GM12873 (cell line): ENCODE measurements around the gene LETM1.

Experiments used
- TF ChIP-seq, protein P1 (sequence below): IDR thresholded peaks from 2 replicates; pipeline ENCODE4 v1.5.1; 2012; ENCODE audit warnings: low read depth, mild to moderate bottlenecking, moderate library complexity, low read length, control low read depth; ENCODE audit not compliant: insufficient read depth; ENCODE audit errors: missing control alignments

The LETM1 gene

GRCh38 chr4:1783970-1784369, 72.0 kb downstream of the LETM1 start:
- TF ChIP-seq, protein P1, sequence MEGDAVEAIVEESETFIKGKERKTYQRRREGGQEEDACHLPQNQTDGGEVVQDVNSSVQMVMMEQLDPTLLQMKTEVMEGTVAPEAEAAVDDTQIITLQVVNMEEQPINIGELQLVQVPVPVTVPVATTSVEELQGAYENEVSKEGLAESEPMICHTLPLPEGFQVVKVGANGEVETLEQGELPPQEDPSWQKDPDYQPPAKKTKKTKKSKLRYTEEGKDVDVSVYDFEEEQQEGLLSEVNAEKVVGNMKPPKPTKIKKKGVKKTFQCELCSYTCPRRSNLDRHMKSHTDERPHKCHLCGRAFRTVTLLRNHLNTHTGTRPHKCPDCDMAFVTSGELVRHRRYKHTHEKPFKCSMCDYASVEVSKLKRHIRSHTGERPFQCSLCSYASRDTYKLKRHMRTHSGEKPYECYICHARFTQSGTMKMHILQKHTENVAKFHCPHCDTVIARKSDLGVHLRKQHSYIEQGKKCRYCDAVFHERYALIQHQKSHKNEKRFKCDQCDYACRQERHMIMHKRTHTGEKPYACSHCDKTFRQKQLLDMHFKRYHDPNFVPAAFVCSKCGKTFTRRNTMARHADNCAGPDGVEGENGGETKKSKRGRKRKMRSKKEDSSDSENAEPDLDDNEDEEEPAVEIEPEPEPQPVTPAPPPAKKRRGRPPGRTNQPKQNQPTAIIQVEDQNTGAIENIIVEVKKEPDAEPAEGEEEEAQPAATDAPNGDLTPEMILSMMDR = no peak

DNA sequence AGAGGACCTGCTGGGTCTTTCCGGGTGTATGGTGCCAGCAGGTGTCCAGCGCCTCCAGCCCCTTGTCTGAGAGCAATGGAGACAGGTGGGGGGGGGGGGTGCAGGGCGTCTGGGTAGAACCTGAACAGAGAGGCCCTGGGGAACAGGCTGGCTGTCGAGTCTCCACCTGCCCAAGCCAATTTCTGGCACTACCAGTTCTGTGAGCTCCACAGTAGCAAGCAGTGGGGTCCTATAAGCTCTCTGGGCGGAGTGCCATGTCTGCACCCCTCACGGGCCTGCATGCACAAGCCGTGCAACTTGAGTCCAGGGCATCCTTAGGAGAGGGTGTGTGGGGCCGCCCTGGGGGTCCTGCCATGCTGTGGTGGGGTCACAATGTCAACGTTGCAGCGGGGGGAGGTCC, 72.9 kb downstream of the LETM1 start:
- TF ChIP-seq, protein P1 = no peak

GRCh38 chr4:1780435-1780834, 75.5 kb downstream of the LETM1 start:
- TF ChIP-seq, protein P1 = no peak

- TF ChIP-seq, protein P1 = no peak
These were observed 76.2 kb downstream of the LETM1 start for GRCh38 chr4:1779588-1780382.

GRCh38 chr4:1778642-1779392, 77.1 kb downstream of the LETM1 start:
- TF ChIP-seq, protein P1 = no peak

DNA sequence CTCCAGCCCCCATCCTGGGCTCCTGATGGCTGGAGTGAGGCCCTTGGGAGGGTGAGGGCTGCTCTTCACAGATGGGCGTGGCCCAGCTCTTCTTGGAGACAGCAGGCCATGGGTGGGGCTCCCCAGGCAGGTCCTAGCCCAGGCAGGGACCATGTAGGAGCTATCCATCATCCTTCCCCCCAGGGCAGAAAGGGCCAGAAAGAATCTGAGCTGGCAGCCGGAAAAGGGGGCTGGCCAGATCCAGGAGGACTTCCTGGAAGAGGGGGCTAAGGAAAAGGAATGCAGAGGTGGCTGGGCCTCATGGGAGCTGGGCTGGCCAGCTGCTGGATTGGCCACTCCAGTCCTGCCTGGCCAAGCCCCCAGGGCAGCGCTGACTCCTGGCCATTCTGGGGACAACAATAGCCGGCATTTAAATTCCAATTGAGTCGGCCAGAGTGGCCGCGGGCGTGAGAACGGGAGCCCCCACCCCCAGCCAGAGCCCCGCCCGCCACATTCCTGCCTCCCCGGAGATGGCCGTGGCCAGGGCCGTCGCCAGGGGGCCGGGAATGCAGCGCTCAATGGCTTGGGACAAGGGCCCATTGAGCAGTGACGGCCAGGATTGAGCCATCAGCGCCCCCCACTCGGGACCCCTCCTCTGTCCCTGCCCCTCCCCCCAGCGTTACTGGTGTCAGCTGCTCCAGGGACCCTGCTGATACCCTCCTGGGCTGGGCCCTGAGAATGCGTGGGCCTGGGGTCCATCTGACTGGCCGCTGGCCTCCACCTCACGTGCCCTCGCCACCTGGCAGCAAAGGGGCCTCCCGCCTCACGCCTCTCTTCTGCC, 77.9 kb downstream of the LETM1 start:
- TF ChIP-seq, protein P1 = no peak
